Measurements from ENCODE around the gene LAX1.
"Not testable (repeated sequence)": the region's sequence is repeated elsewhere in the genome, so short reads cannot be mapped to it uniquely, and the experiment has no call there.

The LAX1 gene

GRCh38 chr1:203754455-203754864, 10.5 kb upstream of the LAX1 start:
- CTCF ChIA-PET = no interaction called here
- no peak for TF ChIP-seq CTCF (conservative IDR thresholded peaks at IDR 0.05; ENCODE audit: low read depth)
- POLR2A ChIA-PET (ENCODE audit: low non-redundant PET) = no interaction called here
- DNase-seq (ENCODE audit: low spot score) = no peak
- peak overlapping the region; percentile 62 for H3K27ac ChIP-seq

GRCh38 chr1:203756036-203756435, 8.9 kb upstream of the LAX1 start:
- peak overlapping the region; percentile 65 for H3K27ac ChIP-seq

DNA sequence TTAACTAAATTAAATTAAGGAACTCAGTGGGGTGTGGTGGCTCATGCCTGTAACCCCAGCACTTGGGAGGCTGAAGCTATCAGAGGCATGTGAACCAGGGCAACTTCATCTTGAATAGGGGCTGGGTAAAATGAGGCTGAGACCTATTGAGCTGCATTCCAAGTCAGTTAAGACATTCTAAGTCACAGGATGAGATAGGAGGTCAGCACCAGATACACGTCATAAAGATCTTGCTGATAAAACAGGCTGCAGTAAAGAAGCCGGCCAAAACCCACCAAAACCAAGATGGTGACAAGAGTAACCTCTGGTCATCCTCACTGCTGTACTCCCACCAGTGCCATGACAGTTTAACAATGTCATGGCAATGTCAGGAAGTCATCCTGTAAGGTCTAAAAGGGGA, 6.2 kb upstream of the LAX1 start:
- not testable (repeated sequence) for DNase-seq (ENCODE audit: low spot score)

More at GRCh38 chr1:203756036-203756435, 8.9 kb upstream of the LAX1 start:
- DNase-seq (ENCODE audit: low spot score) = no peak
- TF ChIP-seq CTCF (conservative IDR thresholded peaks at IDR 0.05; ENCODE audit: low read depth) = no peak
- CTCF ChIA-PET = no interaction called here
- POLR2A ChIA-PET (ENCODE audit: low non-redundant PET) = no interaction called here

GRCh38 chr1:203760506-203760905, 4.5 kb upstream of the LAX1 start:
- ChIA-PET CTCF (interaction anchor here (0.6 to 1.1 kb wide), 2 partner anchors 397 to 808 kb away, joined by 3 to 6 read pairs; no protein-coding TSS in a partner anchor), POLR2A (ENCODE audit: low non-redundant PET) (no interaction called here)
- H3K27ac ChIP-seq = no peak overlapping the region
- DNase-seq (ENCODE audit: low spot score) = no peak
- TF ChIP-seq CTCF (conservative IDR thresholded peaks at IDR 0.05; ENCODE audit: low read depth) = no peak

More for the DNA sequence above, 6.2 kb upstream of the LAX1 start:
- CTCF ChIA-PET = interaction anchor here (1.3 kb wide), 1 partner anchor 11 kb away, joined by 3 read pairs; no protein-coding TSS in a partner anchor
- H3K27ac ChIP-seq; POLR2A ChIA-PET (ENCODE audit: low non-redundant PET): not testable (repeated sequence)

DNA sequence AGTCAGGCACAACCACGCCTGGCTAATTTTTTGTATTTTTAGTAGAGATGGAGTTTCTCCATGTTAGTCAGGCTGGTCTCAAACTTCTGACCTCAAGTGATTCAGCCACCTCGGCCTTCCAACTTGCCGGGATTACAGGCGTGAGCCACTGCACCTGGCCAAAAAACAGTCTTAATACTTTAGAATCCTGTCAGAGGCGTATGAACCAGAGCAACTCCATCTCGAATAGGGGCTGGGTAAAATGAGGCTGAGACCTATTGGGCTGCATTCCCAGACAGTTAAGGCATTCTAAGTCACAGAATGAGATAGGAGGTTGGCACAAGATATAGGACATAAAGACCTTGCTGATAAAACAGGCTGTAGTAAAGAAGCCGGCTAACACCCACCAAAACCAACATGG, 3.0 kb upstream of the LAX1 start:
- H3K27ac ChIP-seq; DNase-seq (ENCODE audit: low spot score); POLR2A ChIA-PET (ENCODE audit: low non-redundant PET): not testable (repeated sequence)
- CTCF ChIA-PET = interaction anchor here (0.5 kb wide), 1 partner anchor 12 kb away, joined by 3 read pairs; no protein-coding TSS in a partner anchor

- no peak for TF ChIP-seq CTCF (conservative IDR thresholded peaks at IDR 0.05; ENCODE audit: low read depth)
- ChIA-PET POLR2A (ENCODE audit: low non-redundant PET) (no interaction called here), CTCF (interaction anchor here (0.6 kb wide), 1 partner anchor 47 kb away, joined by 7 read pairs; no protein-coding TSS in a partner anchor)
- no peak for DNase-seq (ENCODE audit: low spot score)
- H3K27ac ChIP-seq = no peak overlapping the region
Measured at GRCh38 chr1:203763505-203763904, 1.5 kb upstream of the LAX1 start.

DNA sequence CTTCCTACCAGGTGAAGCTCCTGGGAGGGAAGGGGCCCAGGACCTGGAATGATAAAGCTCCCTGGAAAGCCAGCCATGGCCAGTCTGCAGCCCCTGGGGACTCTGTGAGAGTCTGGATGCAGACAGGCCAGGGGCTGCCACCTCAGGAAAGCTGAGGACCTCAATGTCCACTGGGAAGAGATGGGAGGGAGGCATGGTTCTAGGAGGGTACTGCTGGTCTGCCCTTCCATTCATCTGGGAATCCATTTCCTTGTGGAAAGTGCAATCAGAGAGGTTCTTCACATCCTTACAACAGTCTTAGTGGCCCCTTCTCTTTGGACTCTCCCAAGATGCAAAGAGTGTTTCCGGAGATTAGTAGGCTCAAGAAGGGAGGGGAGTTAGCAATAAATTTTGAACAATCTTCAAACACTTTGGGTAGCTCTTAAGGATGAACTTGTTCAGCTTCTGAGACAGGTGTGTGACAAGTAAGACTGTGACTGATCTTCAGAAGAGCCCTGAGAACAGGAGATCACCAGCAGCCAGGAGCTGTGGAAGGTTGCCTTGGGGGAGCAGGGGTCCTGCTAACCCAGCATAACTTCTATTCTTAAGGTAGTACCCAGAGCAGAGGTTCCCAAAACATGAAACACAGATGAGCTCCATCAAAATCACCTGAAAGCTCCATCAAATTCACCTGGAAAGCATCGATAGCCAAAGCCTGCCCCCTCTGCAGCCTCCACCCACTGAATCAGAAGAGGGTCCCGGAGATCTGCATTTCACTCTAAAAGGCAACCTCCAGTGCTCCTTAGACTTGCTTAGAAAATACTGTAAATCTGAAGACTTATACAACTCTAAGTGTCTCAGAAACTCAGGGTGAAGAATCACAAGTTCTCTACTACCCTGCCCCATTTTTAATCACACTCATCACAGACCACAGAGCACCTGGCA, 616 bp upstream of the LAX1 start:
- no peak overlapping the region for H3K27ac ChIP-seq
- ChIA-PET POLR2A (ENCODE audit: low non-redundant PET) (interaction anchor here (0.7 kb wide), 1 partner anchor 33 kb away, joined by 3 read pairs; no protein-coding TSS in a partner anchor), CTCF (interaction anchor here (0.6 to 0.9 kb wide), 3 partner anchors 16 to 152 kb away, joined by 3 to 4 read pairs (median 3); no protein-coding TSS in a partner anchor)
- no peak for TF ChIP-seq CTCF (conservative IDR thresholded peaks at IDR 0.05; ENCODE audit: low read depth)
- no peak for DNase-seq (ENCODE audit: low spot score)

Measured in RWPE1 (cell line).